ENCODE measurements around the gene EDA.
A peak's percentile ranks its signal among the peaks of the same experiment; 100 is the strongest.

Gene EDA

DNA sequence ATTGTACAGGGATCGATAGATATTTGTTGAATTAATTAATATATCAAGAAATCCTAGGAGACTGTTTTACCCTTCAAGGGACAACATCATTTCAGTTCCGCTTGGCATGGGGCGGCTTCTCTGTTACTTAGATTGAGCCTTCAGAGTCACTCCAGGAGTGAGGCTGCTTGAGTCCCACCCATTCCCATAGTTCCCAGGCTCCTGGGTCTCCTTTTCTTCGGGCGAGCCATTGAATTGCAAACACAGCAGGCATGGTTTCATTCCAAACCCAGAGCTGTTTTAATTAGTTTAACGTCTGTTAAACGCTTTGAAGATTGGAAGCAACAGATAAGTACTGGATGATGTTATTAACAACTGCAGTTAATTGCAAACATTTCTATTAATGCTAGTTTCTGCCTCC is 571 bp upstream of the EDA start:
- no peaks in the 10 kb centered on the region for H3K4me1 ChIP-seq (ENCODE audit: control insufficient read depth, low read length)
- no peak overlapping the region for H3K4me2 ChIP-seq (ENCODE audit: low read length)
- no peaks in the 10 kb centered on the region for H4K20me1 ChIP-seq (ENCODE audit: control insufficient read depth, insufficient read depth, low read depth, low read length)
- no peaks in the 10 kb centered on the region for H3K27me3 ChIP-seq (ENCODE audit: control insufficient read depth, low read length)
- H3F3A ChIP-seq (ENCODE audit: control insufficient read depth, insufficient read depth) = no peaks in the 10 kb centered on the region
- TF ChIP-seq, protein P1, sequence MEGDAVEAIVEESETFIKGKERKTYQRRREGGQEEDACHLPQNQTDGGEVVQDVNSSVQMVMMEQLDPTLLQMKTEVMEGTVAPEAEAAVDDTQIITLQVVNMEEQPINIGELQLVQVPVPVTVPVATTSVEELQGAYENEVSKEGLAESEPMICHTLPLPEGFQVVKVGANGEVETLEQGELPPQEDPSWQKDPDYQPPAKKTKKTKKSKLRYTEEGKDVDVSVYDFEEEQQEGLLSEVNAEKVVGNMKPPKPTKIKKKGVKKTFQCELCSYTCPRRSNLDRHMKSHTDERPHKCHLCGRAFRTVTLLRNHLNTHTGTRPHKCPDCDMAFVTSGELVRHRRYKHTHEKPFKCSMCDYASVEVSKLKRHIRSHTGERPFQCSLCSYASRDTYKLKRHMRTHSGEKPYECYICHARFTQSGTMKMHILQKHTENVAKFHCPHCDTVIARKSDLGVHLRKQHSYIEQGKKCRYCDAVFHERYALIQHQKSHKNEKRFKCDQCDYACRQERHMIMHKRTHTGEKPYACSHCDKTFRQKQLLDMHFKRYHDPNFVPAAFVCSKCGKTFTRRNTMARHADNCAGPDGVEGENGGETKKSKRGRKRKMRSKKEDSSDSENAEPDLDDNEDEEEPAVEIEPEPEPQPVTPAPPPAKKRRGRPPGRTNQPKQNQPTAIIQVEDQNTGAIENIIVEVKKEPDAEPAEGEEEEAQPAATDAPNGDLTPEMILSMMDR (IDR thresholded peaks at IDR 0.05; ENCODE audit: low read depth, low read length, poor library complexity, severe bottlenecking) = no peak
- no peak for TF ChIP-seq EZH2phosphoT487 (IDR thresholded peaks at IDR 0.05; ENCODE audit: borderline replicate concordance, low read length)
- no peaks in the 10 kb centered on the region for H3K79me2 ChIP-seq (ENCODE audit: control insufficient read depth, low read length)
- no peak overlapping the region for H3K4me3 ChIP-seq (ENCODE audit: low read length)
- H3K36me3 ChIP-seq (ENCODE audit: control insufficient read depth, low read length) = no peaks in the 10 kb centered on the region
- no peaks in the 10 kb centered on the region for H3K9me2 ChIP-seq (replicated peaks; ENCODE audit: control insufficient read depth, low read length)
- no peaks in the 10 kb centered on the region for H3K9me3 ChIP-seq (ENCODE audit: control insufficient read depth, insufficient read depth, low read length)
- no peak overlapping the region for H3K27ac ChIP-seq (ENCODE audit: low read depth, low read length)

DNA sequence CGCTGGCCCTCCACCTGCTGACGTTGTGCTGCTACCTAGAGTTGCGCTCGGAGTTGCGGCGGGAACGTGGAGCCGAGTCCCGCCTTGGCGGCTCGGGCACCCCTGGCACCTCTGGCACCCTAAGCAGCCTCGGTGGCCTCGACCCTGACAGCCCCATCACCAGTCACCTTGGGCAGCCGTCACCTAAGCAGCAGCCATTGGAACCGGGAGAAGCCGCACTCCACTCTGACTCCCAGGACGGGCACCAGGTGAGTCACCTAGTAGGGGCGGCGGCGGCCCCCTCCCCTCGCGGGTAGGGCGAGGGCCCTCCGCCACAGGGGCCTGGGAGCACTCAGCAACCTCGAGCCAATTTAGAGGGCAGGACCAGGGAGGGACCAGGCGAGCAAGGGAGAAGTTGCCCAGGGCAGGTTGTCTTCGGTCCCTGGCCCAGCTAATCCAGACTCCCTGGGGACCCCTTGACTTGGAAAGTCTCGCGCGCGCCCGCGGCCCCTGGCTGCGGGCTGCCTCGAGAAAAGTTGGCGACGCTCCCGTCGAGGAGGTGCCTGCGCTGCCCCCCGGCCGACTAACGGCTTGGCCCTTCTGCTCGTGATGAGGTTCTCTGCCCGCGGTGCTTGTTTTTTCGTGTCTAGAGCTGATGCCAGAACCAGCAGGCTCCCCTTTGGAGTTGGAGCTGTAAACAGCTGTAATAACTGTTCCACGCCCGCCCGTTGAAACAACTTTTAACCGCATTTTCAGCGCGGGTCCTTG is 717 bp downstream of the EDA start:
- no peaks in the 10 kb centered on the region for H3K27me3 ChIP-seq (ENCODE audit: control insufficient read depth, low read length)
- no peaks in the 10 kb centered on the region for H3K4me1 ChIP-seq (ENCODE audit: control insufficient read depth, low read length)
- H3F3A ChIP-seq (ENCODE audit: control insufficient read depth, insufficient read depth) = no peaks in the 10 kb centered on the region
- no peaks in the 10 kb centered on the region for H3K36me3 ChIP-seq (ENCODE audit: control insufficient read depth, low read length)
- no peaks in the 10 kb centered on the region for H3K9me3 ChIP-seq (ENCODE audit: control insufficient read depth, insufficient read depth, low read length)
- no peak for TF ChIP-seq EZH2phosphoT487 (IDR thresholded peaks at IDR 0.05; ENCODE audit: borderline replicate concordance, low read length)
- TF ChIP-seq, protein P1 (IDR thresholded peaks at IDR 0.05; ENCODE audit: low read depth, low read length, poor library complexity, severe bottlenecking) = no peak
- H3K4me3 ChIP-seq (ENCODE audit: low read length) = no peak overlapping the region
- no peaks in the 10 kb centered on the region for H3K9me2 ChIP-seq (replicated peaks; ENCODE audit: control insufficient read depth, low read length)
- H3K27ac ChIP-seq (ENCODE audit: low read depth, low read length) = no peak overlapping the region
- H3K4me2 ChIP-seq (ENCODE audit: low read length) = no peak overlapping the region
- no peaks in the 10 kb centered on the region for H4K20me1 ChIP-seq (ENCODE audit: control insufficient read depth, insufficient read depth, low read depth, low read length)
- no peaks in the 10 kb centered on the region for H3K79me2 ChIP-seq (ENCODE audit: control insufficient read depth, low read length)

GRCh38 chrX:69618803-69619202 is 2.9 kb downstream of the EDA start:
- Histone ChIP-seq H3F3A (ENCODE audit: control insufficient read depth, insufficient read depth) (no peaks in the 10 kb centered on the region), H3K27me3 (ENCODE audit: control insufficient read depth, low read length) (no peaks in the 10 kb centered on the region), H3K27ac (ENCODE audit: low read depth, low read length) (no peak overlapping the region), H3K4me3 (ENCODE audit: low read length) (no peak overlapping the region), H3K36me3 (ENCODE audit: control insufficient read depth, low read length) (no peaks in the 10 kb centered on the region), H3K4me2 (ENCODE audit: low read length) (no peak overlapping the region), H3K79me2 (ENCODE audit: control insufficient read depth, low read length) (no peaks in the 10 kb centered on the region), H3K4me1 (ENCODE audit: control insufficient read depth, low read length) (no peaks in the 10 kb centered on the region), H3K9me3 (ENCODE audit: control insufficient read depth, insufficient read depth, low read length) (no peaks in the 10 kb centered on the region), H3K9me2 (replicated peaks; ENCODE audit: control insufficient read depth, low read length) (no peaks in the 10 kb centered on the region), H4K20me1 (ENCODE audit: control insufficient read depth, insufficient read depth, low read depth, low read length) (no peaks in the 10 kb centered on the region)
- TF ChIP-seq, protein P1 (IDR thresholded peaks at IDR 0.05; ENCODE audit: low read depth, low read length, poor library complexity, severe bottlenecking) = peak; percentile 14
- TF ChIP-seq EZH2phosphoT487 (IDR thresholded peaks at IDR 0.05; ENCODE audit: borderline replicate concordance, low read length) = no peak

All from DOHH2 (cell line).